Left ventricle myocardium inferior (tissue), 1 donor: ENCODE results near the gene PTK7. TPM values are rescaled to one million over a fixed set of nuclear protein-coding genes. Genes with fewer than 3 reads are reported as not detected.

Experiments
- DNase-seq: peaks from one replicate; pipeline ENCODE4 v3.0.0-alpha.2; 2020
- H3K27ac ChIP-seq: fragments of 200-600 bp; replicated peaks from 2 replicates; pipeline ENCODE4 v1.8.0; 2021
- H3K27me3 ChIP-seq: fragments of 200-600 bp; 2 replicates; pipeline ENCODE4 v1.8.0; 2021; ENCODE audit warnings: low read depth
- H3K36me3 ChIP-seq: fragments of 200-600 bp; 2 replicates; pipeline ENCODE4 v1.8.0; 2021
- H3K4me1 ChIP-seq: fragments of 200-600 bp; 2 replicates; pipeline ENCODE4 v1.8.0; 2021
- H3K4me3 ChIP-seq: fragments of 200-600 bp; 2 replicates; pipeline ENCODE4 v1.8.0; 2021; ENCODE audit warnings: mild to moderate bottlenecking, moderate library complexity
- H3K9me3 ChIP-seq: fragments of 200-600 bp; replicated peaks from 2 replicates; pipeline ENCODE4 v1.8.0; 2021
- CTCF ChIP-seq: fragments of 200-600 bp; IDR thresholded peaks from 2 replicates; pipeline ENCODE4 v1.8.0; 2021; ENCODE audit warnings: antibody characterized with exemption, mild to moderate bottlenecking, borderline replicate concordance
- intact Hi-C: fragments of 100-400 bp; cut with micrococcal nuclease; formaldehyde crosslinking; loops from one replicate; pipeline ENCODE4 v1.11.0; 2022
- total RNA-seq: library from RNA; stranded (reverse); fragmentation: NEBNext Ultra II Directional; extraction: Animal tissue kit (Norgen Biotek cat#: 25700); gene quantifications from one replicate; pipeline ENCODE4 v1.2.1, GENCODE V29; 2021
- donor health status: DM: no; HTN: yes; CAD: no; lungs with severe emphysema.

The PTK7 gene
- total RNA-seq, 1 donor from 2014 or later: 2.6 TPM

GRCh38 chr6:43146709-43147688 lies 70.9 kb downstream of the PTK7 start:
- H3K27ac ChIP-seq: peak overlapping the region; percentile 6
- TF ChIP-seq CTCF: no peak
- H3K4me1 ChIP-seq: peaks cover 26% of the 10 kb centered on the region
- no peak overlapping the region for H3K4me3 ChIP-seq
- DNase-seq: no peak
- H3K36me3 ChIP-seq: no peaks in the 10 kb centered on the region
- no peaks in the 10 kb centered on the region for H3K27me3 ChIP-seq
- H3K9me3 ChIP-seq: no peaks in the 10 kb centered on the region
- intact Hi-C loops: loop anchor here (10.0 kb wide), 1 partner anchor 242 kb away; no protein-coding TSS in a partner anchor

- peak overlapping the region; percentile 6 for H3K27ac ChIP-seq
- no peaks in the 10 kb centered on the region for H3K36me3 ChIP-seq
- no peak overlapping the region for H3K4me3 ChIP-seq
- intact Hi-C loops: loop anchor here (10.0 kb wide), 1 partner anchor 243 kb away; no protein-coding TSS in a partner anchor
- H3K27me3 ChIP-seq: no peaks in the 10 kb centered on the region
- peaks cover 24% of the 10 kb centered on the region for H3K4me1 ChIP-seq
- no peak for TF ChIP-seq CTCF
- DNase-seq: no peak
- no peaks in the 10 kb centered on the region for H3K9me3 ChIP-seq
Measured at GRCh38 chr6:43147691-43148477, 71.8 kb downstream of the PTK7 start.

- no peak for TF ChIP-seq CTCF
- no peak for DNase-seq
- H3K36me3 ChIP-seq: no peaks in the 10 kb centered on the region
- H3K27me3 ChIP-seq: no peaks in the 10 kb centered on the region
- intact Hi-C loops: loop anchor here (10.0 kb wide), 1 partner anchor 244 kb away; no protein-coding TSS in a partner anchor
- peaks cover 11% of the 10 kb centered on the region for H3K4me1 ChIP-seq
- H3K4me3 ChIP-seq: no peak overlapping the region
- H3K9me3 ChIP-seq: no peaks in the 10 kb centered on the region
- no peak overlapping the region for H3K27ac ChIP-seq
Measured at GRCh38 chr6:43149265-43149664, 73.2 kb downstream of the PTK7 start.

- no peaks in the 10 kb centered on the region for H3K27me3 ChIP-seq
- H3K36me3 ChIP-seq: no peaks in the 10 kb centered on the region
- no peak for TF ChIP-seq CTCF
- H3K27ac ChIP-seq: no peak overlapping the region
- H3K4me3 ChIP-seq: no peak overlapping the region
- peaks cover 10% of the 10 kb centered on the region for H3K4me1 ChIP-seq
- no peak for DNase-seq
- intact Hi-C loops: no loop called here
- no peaks in the 10 kb centered on the region for H3K9me3 ChIP-seq
Measured at GRCh38 chr6:43150051-43150751, 74.1 kb downstream of the PTK7 start.

GRCh38 chr6:43159599-43159998 lies 83.5 kb downstream of the PTK7 start:
- no peaks in the 10 kb centered on the region for H3K9me3 ChIP-seq
- DNase-seq: no peak
- no peaks in the 10 kb centered on the region for H3K4me1 ChIP-seq
- H3K27me3 ChIP-seq: no peaks in the 10 kb centered on the region
- H3K27ac ChIP-seq: no peak overlapping the region
- no peak overlapping the region for H3K4me3 ChIP-seq
- H3K36me3 ChIP-seq: no peaks in the 10 kb centered on the region
- no peak for TF ChIP-seq CTCF
- intact Hi-C loops: no loop called here
